ENCODE data around the gene CBL.

- TF ChIP-seq CTCF (IDR thresholded peaks at IDR 0.05; ENCODE audit: borderline replicate concordance, extremely low read depth, low read length, poor library complexity, severe bottlenecking) (no peak), EZH2 (IDR thresholded peaks at IDR 0.05; ENCODE audit: borderline replicate concordance, low read depth, low read length, severe bottlenecking) (no peak)
Observed at GRCh38 chr11:119299416-119299815, 93.3 kb downstream of the CBL start.
